ENCODE results near the gene MTMR4. TPM values are rescaled to one million over a fixed set of nuclear protein-coding genes. Genes with fewer than 3 reads are reported as not detected.

MTMR4 gene
- polyA plus RNA-seq, 3 donors: 7.2 to 20.7 (median 8.4) TPM

DNA sequence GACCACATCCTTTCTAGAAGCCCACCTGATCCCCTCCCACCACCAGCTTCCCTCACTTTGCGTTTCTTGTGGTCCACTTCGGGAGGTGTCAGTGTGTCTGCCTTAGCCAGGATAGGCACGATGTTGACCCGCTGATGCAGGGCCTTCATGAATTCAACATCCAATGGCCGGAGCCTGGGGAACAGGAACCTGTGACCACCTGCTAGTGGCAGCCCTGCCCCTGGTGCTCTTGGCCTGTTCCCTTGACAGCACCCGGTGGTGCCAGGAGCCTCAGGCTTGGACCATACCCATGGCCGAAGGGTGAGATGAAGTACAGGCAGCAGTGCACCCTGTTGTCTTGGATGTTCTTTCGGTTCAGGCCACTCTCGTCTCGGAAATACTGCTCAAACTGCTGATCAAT, 7.2 kb upstream of the MTMR4 start:
- no peaks in the 10 kb centered on the region for H3K9me3 Mint-ChIP-seq
- no peak overlapping the region for H2AFZ ChIP-seq (ENCODE audit: insufficient read depth, low read depth, low read length, poor library complexity, severe bottlenecking)
- H3K27ac Mint-ChIP-seq: no peak overlapping the region
- no peak overlapping the region for H3K9ac ChIP-seq (ENCODE audit: insufficient read depth, low read length, poor library complexity, severe bottlenecking)
- H3K36me3 ChIP-seq (replicated peaks in 1 of 2; ENCODE audit: control insufficient read depth in 1 of 2, insufficient read depth in 2 of 2, low read length in 2 of 2): no peaks in the 10 kb centered on the region
- no peak overlapping the region for H3K4me2 ChIP-seq (replicated peaks; ENCODE audit: extremely low read depth, low read length, poor library complexity, severe bottlenecking)
- no peaks in the 10 kb centered on the region for H3K27me3 ChIP-seq (ENCODE audit: control insufficient read depth in 2 of 2, insufficient read depth in 2 of 2, low read length in 2 of 2)
- H3K4me3 Mint-ChIP-seq: no peak overlapping the region
- peaks cover 22% of the 10 kb centered on the region for H3K4me1 Mint-ChIP-seq
- no peak overlapping the region for H3K4me3 ChIP-seq (replicated peaks in 1 of 3; ENCODE audit: low read depth in 2 of 3, low read length in 3 of 3)
- H3K9me3 ChIP-seq (replicated peaks in 1 of 2; ENCODE audit: control insufficient read depth in 1 of 2, insufficient read depth in 1 of 2, low read length in 2 of 2): no peaks in the 10 kb centered on the region
- H3K79me2 ChIP-seq (ENCODE audit: insufficient read depth, low read length): peaks cover 8% of the 10 kb centered on the region
- no peaks in the 10 kb centered on the region for H3K36me3 Mint-ChIP-seq
- no peaks in the 10 kb centered on the region for H4K20me1 ChIP-seq (ENCODE audit: insufficient read depth, low read length)
- no peak for TF ChIP-seq CTCF (IDR thresholded peaks at IDR 0.05)
- H3K27ac ChIP-seq (ENCODE audit: low read depth in 1 of 2, low read length in 2 of 2): no peak overlapping the region
- intact Hi-C loops (cut with micrococcal nuclease): loop anchor here in 1 of 2 donors (10.0 kb wide), 1 partner anchor 63 kb away; no protein-coding TSS in a partner anchor
- H3K4me1 ChIP-seq (ENCODE audit: control insufficient read depth in 1 of 2, insufficient read depth in 2 of 2, low read length in 2 of 2): peaks cover 20 to 25% of the 10 kb centered on the region in 2 donors
- WGBS (ENCODE audit: insufficient coverage): 96% methylated on average over 10 of the region's 10 CpGs
- DNase-seq: no peak
- H3K27me3 Mint-ChIP-seq (ENCODE audit: low read depth in 3 of 3): peaks cover 0 to 16% (median 6%) of the 10 kb centered on the region in 3 donors

DNA sequence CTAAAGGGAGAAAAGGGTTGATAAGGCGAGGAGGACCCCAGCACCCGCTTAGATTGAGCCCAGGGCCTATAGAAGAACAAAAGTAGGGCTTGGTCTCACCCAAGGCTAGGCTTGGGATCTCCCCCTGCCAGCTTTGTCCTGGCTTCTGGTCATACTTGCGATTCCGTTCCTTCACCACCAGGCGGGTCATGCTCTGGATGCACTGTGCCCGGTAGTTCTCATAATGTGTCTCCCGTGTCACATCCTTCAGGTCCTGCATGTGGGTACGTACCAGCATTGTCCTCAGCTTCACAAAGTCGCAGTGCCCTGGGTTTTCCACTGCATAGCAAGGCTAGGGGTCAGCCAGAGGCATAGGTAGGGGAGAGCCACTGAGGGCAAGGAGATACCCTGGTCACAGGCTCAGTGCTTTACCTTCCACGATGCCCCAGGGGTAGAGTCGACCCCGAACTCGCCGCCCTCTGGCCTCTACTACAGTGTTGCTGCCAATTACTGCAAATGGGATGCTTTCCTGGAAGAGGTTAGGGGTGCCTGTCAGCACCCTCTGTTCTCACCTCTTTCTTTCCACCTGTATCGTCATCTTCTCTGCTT, 6.5 kb upstream of the MTMR4 start:
- Mint-ChIP-seq H3K27ac (peak overlapping the region in 2 of 7 donors; percentile 35 to 40), H3K4me3 (no peak overlapping the region), H3K4me1 (peaks cover 24% of the 10 kb centered on the region), H3K9me3 (no peaks in the 10 kb centered on the region), H3K36me3 (peaks cover 6 to 7% of the 10 kb centered on the region in 2 donors), H3K27me3 (ENCODE audit: low read depth in 3 of 3) (peaks cover 0 to 16% (median 4%) of the 10 kb centered on the region in 3 donors)
- intact Hi-C loops (cut with micrococcal nuclease): loop anchor here in 1 of 2 donors (10.0 kb wide), 1 partner anchor 64 kb away; no protein-coding TSS in a partner anchor
- H3K27ac ChIP-seq (ENCODE audit: low read depth in 1 of 2, low read length in 2 of 2): no peak overlapping the region
- peaks cover 16% of the 10 kb centered on the region for H3K79me2 ChIP-seq (ENCODE audit: insufficient read depth, low read length)
- H3K4me1 ChIP-seq (ENCODE audit: control insufficient read depth in 1 of 2, insufficient read depth in 2 of 2, low read length in 2 of 2): peaks cover 20 to 28% of the 10 kb centered on the region in 2 donors
- H3K9me3 ChIP-seq (replicated peaks in 1 of 2; ENCODE audit: control insufficient read depth in 1 of 2, insufficient read depth in 1 of 2, low read length in 2 of 2): no peaks in the 10 kb centered on the region
- no peak overlapping the region for H3K9ac ChIP-seq (ENCODE audit: insufficient read depth, low read length, poor library complexity, severe bottlenecking)
- H3K4me2 ChIP-seq (replicated peaks; ENCODE audit: extremely low read depth, low read length, poor library complexity, severe bottlenecking): no peak overlapping the region
- DNase-seq: peak in 2 of 3 donors; percentile 25 to 57
- no peak overlapping the region for H2AFZ ChIP-seq (ENCODE audit: insufficient read depth, low read depth, low read length, poor library complexity, severe bottlenecking)
- 75% methylated on average over 9 of the region's 15 CpGs for WGBS (ENCODE audit: insufficient coverage)
- no peaks in the 10 kb centered on the region for H3K27me3 ChIP-seq (ENCODE audit: control insufficient read depth in 2 of 2, insufficient read depth in 2 of 2, low read length in 2 of 2)
- H4K20me1 ChIP-seq (ENCODE audit: insufficient read depth, low read length): no peaks in the 10 kb centered on the region
- H3K36me3 ChIP-seq (replicated peaks in 1 of 2; ENCODE audit: control insufficient read depth in 1 of 2, insufficient read depth in 2 of 2, low read length in 2 of 2): peaks cover 0 to 6% of the 10 kb centered on the region in 2 donors
- no peak overlapping the region for H3K4me3 ChIP-seq (replicated peaks in 1 of 3; ENCODE audit: low read depth in 2 of 3, low read length in 3 of 3)
- peak; percentile 67 for TF ChIP-seq CTCF (IDR thresholded peaks at IDR 0.05)

Data from CD14-positive monocyte (primary cell).